HG03097 (cell line): Measurements from ENCODE around the gene LMAN2.
"Not testable (repeated sequence)": the region's sequence is repeated elsewhere in the genome, so short reads cannot be mapped to it uniquely, and the experiment has no call there.

Experiments
- ATAC-seq: cut with Tn5 transposase; IDR thresholded peaks from one replicate; pipeline ENCODE4 v1.9.1; 2021; ENCODE audit not compliant: unreplicated experiment, low FRiP score

LMAN2 gene

GRCh38 chr5:177365845-177366527, 14.5 kb upstream of the LMAN2 start:
- ATAC-seq: no peak

- no peak for ATAC-seq
Observed at GRCh38 chr5:177364159-177364962, 12.9 kb upstream of the LMAN2 start.

- ATAC-seq: no peak
Observed at GRCh38 chr5:177363565-177363964, 12.1 kb upstream of the LMAN2 start.

- no peak for ATAC-seq
Observed at GRCh38 chr5:177362610-177363507, 11.4 kb upstream of the LMAN2 start.

- no peak for ATAC-seq
Observed at GRCh38 chr5:177362292-177362609, 10.8 kb upstream of the LMAN2 start.

- ATAC-seq: no peak
Observed at GRCh38 chr5:177361418-177362291, 10.2 kb upstream of the LMAN2 start.

GRCh38 chr5:177360740-177361139, 9.3 kb upstream of the LMAN2 start:
- ATAC-seq: not testable (repeated sequence)

- ATAC-seq: no peak
Observed at GRCh38 chr5:177359860-177360259, 8.4 kb upstream of the LMAN2 start.

GRCh38 chr5:177359451-177359851, 8.0 kb upstream of the LMAN2 start:
- ATAC-seq: no peak

- ATAC-seq: no peak
Observed at GRCh38 chr5:177358370-177358819, 6.9 kb upstream of the LMAN2 start.

GRCh38 chr5:177357459-177358351, 6.2 kb upstream of the LMAN2 start, which contains the start of gene RGS14:
Gene RGS14 (plus strand): TSS chr5:177357924. CDS start chr5:177358025, 101 bp downstream.
- ATAC-seq: peak; percentile 73

GRCh38 chr5:177357146-177357458, 5.6 kb upstream of the LMAN2 start:
- peak; percentile 2 for ATAC-seq

GRCh38 chr5:177356746-177357145, 5.3 kb upstream of the LMAN2 start:
- no peak for ATAC-seq

GRCh38 chr5:177355868-177356168, 4.3 kb upstream of the LMAN2 start:
- ATAC-seq: no peak

- ATAC-seq: no peak
Observed at GRCh38 chr5:177355162-177355867, 3.8 kb upstream of the LMAN2 start.

GRCh38 chr5:177354711-177355110, 3.2 kb upstream of the LMAN2 start:
- no peak for ATAC-seq

- ATAC-seq: no peak
Observed at GRCh38 chr5:177354256-177354655, 2.8 kb upstream of the LMAN2 start.

GRCh38 chr5:177353093-177353492, 1.6 kb upstream of the LMAN2 start:
- no peak for ATAC-seq
